ENCODE measurements around the gene EFCAB12. TPM values are rescaled to one million over a fixed set of nuclear protein-coding genes. Genes with fewer than 3 reads are reported as not detected.
"Not testable (repeated sequence)": the region's sequence is repeated elsewhere in the genome, so short reads cannot be mapped to it uniquely, and the experiment has no call there.

The EFCAB12 gene
- total RNA-seq, 6 donors from 2014 or later = 0.72 to 10.5 (median 5.1) TPM

- Histone ChIP-seq H3K9me3 (no peaks in the 10 kb centered on the region), H3K4me1 (no peaks in the 10 kb centered on the region), H3K36me3 (no peaks in the 10 kb centered on the region), H3K27me3 (no peaks in the 10 kb centered on the region), H3K4me3 (no peak overlapping the region), H3K27ac (no peak overlapping the region)
- DNase-seq (peak in 1 of 2 donors; percentile 71), ATAC-seq (ENCODE audit: low FRiP score in 2 of 2) (peak; percentile 34 to 58)
- no peak for TF ChIP-seq POLR2AphosphoS5 (IDR thresholded peaks at IDR 0.05)
- TF ChIP-seq CTCF (IDR thresholded peaks at IDR 0.05) = no peak
- no peak for TF ChIP-seq POLR2A (IDR thresholded peaks at IDR 0.05)
- TF ChIP-seq EP300 (IDR thresholded peaks at IDR 0.05) = no peak
- WGBS, 2 donors = 91 to 92% methylated on average over 2 to 16 of the region's 16 CpGs
These were observed 62.1 kb downstream of the EFCAB12 start for GRCh38 chr3:129366312-129366831.

DNA sequence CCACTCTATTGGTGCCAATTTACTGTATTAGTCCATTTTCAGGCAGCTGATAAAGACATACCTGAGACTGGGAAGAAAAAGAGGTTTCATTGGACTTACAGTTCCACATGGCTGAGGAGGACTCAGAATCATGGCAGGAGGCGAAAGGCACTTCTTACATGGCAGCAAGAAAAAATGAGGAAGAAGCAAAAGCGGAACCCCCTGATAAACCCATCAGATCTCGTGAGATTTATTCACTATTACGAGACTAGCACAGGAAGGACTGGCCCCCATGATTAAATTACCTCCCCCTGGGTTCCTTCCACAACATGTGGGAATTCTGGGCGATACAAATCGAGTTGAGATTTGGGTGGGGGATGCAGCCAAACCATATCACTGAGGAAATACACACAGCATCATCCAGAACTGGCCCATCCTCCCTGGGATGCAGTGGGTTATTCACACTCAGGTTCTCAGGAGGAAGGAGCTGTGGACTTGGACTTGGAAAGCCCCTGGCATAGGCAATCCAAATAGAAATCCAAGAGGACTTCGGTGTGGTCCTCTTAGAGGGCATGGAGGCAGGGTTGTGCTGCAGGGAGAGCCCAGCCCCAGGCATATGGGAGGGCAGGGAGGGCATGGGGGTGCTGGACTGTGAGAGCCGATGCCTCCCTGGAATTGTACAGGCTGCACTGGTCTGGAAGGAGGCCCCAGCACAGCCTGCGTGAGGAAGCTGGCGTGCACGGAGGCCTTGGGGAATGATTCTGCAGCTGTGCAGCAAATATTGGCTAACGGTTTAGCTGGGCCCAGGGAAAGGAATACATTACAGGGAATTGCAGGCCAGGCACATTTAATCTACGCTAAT lies 62.9 kb downstream of the EFCAB12 start:
- no peaks in the 10 kb centered on the region for H3K36me3 ChIP-seq
- H3K27ac ChIP-seq = no peak overlapping the region
- H3K4me1 ChIP-seq = no peaks in the 10 kb centered on the region
- no peaks in the 10 kb centered on the region for H3K27me3 ChIP-seq
- no peak overlapping the region for H3K4me3 ChIP-seq
- TF ChIP-seq CTCF (IDR thresholded peaks at IDR 0.05) (no peak), POLR2A (IDR thresholded peaks at IDR 0.05) (peak in 1 of 4 donors; percentile 14)
- ATAC-seq (ENCODE audit: low FRiP score in 2 of 2) (peak in 1 of 2 donors; percentile 44), DNase-seq (peak in 1 of 2 donors; percentile 30)
- 72 to 94% methylated on average over 11 to 13 of the region's 13 CpGs for WGBS, 2 donors
- H3K9me3 ChIP-seq = no peaks in the 10 kb centered on the region

DNA sequence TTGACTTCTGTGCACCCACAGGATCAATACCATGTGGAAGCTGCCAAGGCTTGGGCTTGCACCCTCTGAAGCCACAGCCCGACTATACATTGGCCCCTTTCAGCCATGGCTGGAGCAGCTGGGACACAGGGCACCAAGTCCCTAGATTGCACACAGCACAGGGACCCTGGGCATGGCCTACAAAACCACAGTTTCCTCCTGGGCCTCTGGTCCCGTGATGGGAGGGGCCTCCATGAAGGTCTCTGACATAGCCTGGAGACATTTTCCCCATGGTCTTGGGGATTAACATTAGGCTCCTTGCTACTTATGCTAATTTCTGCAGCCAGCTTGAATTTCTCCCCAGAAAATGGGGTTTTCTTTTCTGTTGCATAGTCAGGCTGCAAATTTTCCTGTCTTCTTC lies 63.6 kb downstream of the EFCAB12 start:
- DNase-seq; H3K9me3 ChIP-seq; H3K4me1 ChIP-seq; H3K27ac ChIP-seq; ATAC-seq (ENCODE audit: low FRiP score in 2 of 2); H3K36me3 ChIP-seq; H3K27me3 ChIP-seq: not testable (repeated sequence)
- peak overlapping the region in 1 of 4 donors; percentile 12 for H3K4me3 ChIP-seq
- WGBS, 2 donors = 45 to 50% methylated on average over 2 of the region's 2 CpGs

- not testable (repeated sequence) for H3K9me3 ChIP-seq; H3K36me3 ChIP-seq; H3K27ac ChIP-seq; H3K4me1 ChIP-seq; H3K4me3 ChIP-seq; H3K27me3 ChIP-seq; ATAC-seq (ENCODE audit: low FRiP score in 2 of 2)
- DNase-seq = peak in 1 of 2 donors; percentile 69
- WGBS, 2 donors = 92 to 96% methylated on average over 13 to 20 of the region's 28 CpGs
These were observed 65.1 kb downstream of the EFCAB12 start for GRCh38 chr3:129363356-129363755.

DNA sequence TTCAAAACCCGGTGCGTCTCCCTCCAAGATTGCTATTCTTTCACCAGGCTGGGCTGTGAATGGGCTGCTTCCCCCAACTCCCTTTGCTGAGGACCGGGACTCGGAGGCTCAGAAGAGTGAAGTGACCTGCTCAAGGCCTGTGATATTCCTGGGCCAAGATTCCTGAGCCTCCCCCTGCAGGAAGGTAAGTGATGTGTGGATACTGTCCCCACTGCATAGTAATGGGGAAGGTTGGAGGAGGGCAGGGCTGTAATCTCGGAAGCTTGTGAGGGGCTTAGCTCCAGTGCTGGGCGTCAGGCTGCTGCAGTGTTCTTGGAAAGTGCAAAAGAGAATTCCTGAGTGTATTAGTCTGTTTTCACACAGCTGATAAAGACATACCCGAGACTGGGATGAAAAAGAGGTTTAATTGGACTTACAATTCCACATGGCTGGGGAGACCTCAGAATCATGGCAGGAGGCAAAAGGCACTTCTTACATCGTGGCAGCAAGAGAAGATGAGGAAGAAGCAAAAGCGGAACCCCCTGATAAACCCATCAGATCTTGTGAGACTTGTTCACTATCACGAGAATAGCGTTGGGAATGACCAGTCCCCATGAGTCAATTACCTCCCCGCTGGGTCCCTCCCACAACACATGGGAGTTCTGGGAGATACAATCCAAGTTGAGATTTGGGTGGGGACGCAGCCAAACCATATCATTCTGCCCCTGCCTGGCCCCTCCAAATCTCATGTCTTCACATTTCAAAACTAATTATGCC lies 67.6 kb downstream of the EFCAB12 start:
- no peaks in the 10 kb centered on the region for H3K27me3 ChIP-seq
- H3K4me3 ChIP-seq = no peak overlapping the region
- H3K27ac ChIP-seq = no peak overlapping the region
- H3K9me3 ChIP-seq = no peaks in the 10 kb centered on the region
- no peaks in the 10 kb centered on the region for H3K4me1 ChIP-seq
- ATAC-seq (ENCODE audit: low FRiP score in 2 of 2) (no peak), DNase-seq (no peak)
- no peaks in the 10 kb centered on the region for H3K36me3 ChIP-seq
- WGBS, 2 donors = 91 to 93% methylated on average over 7 to 11 of the region's 13 CpGs
- TF ChIP-seq POLR2A (IDR thresholded peaks at IDR 0.05) (no peak), POLR2AphosphoS5 (IDR thresholded peaks at IDR 0.05) (no peak), EP300 (IDR thresholded peaks at IDR 0.05) (no peak), CTCF (IDR thresholded peaks at IDR 0.05) (no peak)
